ENCODE results near the gene PLA2G15. TPM values are rescaled to one million over a fixed set of nuclear protein-coding genes. Genes with fewer than 3 reads are reported as not detected.
"Not testable (repeated sequence)": the region's sequence is repeated elsewhere in the genome, so short reads cannot be mapped to it uniquely, and the experiment has no call there.

Gene PLA2G15
- total RNA-seq, 1 donor from 2014 or later: 13.6 TPM

GRCh38 chr16:68288252-68288650, 43.1 kb downstream of the PLA2G15 start:
- DNase-seq (ENCODE audit: low read depth, low spot score): no peak
- no peak overlapping the region for H3K27ac Mint-ChIP-seq (ENCODE audit: unreplicated experiment)
- peaks cover 10% of the 10 kb centered on the region for H3K36me3 Mint-ChIP-seq (ENCODE audit: low read depth)
- TF ChIP-seq CTCF (conservative IDR thresholded peaks at IDR 0.05): no peak
- no peak overlapping the region for H3K4me3 Mint-ChIP-seq
- no peaks in the 10 kb centered on the region for H3K9me3 Mint-ChIP-seq
- no peaks in the 10 kb centered on the region for H3K4me1 Mint-ChIP-seq
- H3K27me3 Mint-ChIP-seq (ENCODE audit: low read depth): no peaks in the 10 kb centered on the region

- not testable (repeated sequence) for H3K9me3 Mint-ChIP-seq; DNase-seq (ENCODE audit: low read depth, low spot score); H3K27ac Mint-ChIP-seq (ENCODE audit: unreplicated experiment); H3K4me3 Mint-ChIP-seq; H3K4me1 Mint-ChIP-seq; H3K27me3 Mint-ChIP-seq (ENCODE audit: low read depth)
- H3K36me3 Mint-ChIP-seq (ENCODE audit: low read depth): peaks cover 10% of the 10 kb centered on the region
Measured at GRCh38 chr16:68288796-68289195, 43.6 kb downstream of the PLA2G15 start.

- no peak for TF ChIP-seq CTCF (conservative IDR thresholded peaks at IDR 0.05)
- no peak overlapping the region for H3K4me3 Mint-ChIP-seq
- H3K36me3 Mint-ChIP-seq (ENCODE audit: low read depth): peaks cover 10% of the 10 kb centered on the region
- H3K9me3 Mint-ChIP-seq: no peaks in the 10 kb centered on the region
- DNase-seq (ENCODE audit: low read depth, low spot score): no peak
- no peaks in the 10 kb centered on the region for H3K27me3 Mint-ChIP-seq (ENCODE audit: low read depth)
- no peak overlapping the region for H3K27ac Mint-ChIP-seq (ENCODE audit: unreplicated experiment)
- no peaks in the 10 kb centered on the region for H3K4me1 Mint-ChIP-seq
Measured at GRCh38 chr16:68289202-68289601, 44.0 kb downstream of the PLA2G15 start.

- TF ChIP-seq CTCF (conservative IDR thresholded peaks at IDR 0.05): no peak
- Mint-ChIP-seq H3K9me3 (no peaks in the 10 kb centered on the region), H3K36me3 (ENCODE audit: low read depth) (peaks cover 10% of the 10 kb centered on the region), H3K4me1 (no peaks in the 10 kb centered on the region), H3K4me3 (no peak overlapping the region), H3K27ac (ENCODE audit: unreplicated experiment) (no peak overlapping the region), H3K27me3 (ENCODE audit: low read depth) (no peaks in the 10 kb centered on the region)
- DNase-seq (ENCODE audit: low read depth, low spot score): no peak
Measured at GRCh38 chr16:68289621-68290329, 44.6 kb downstream of the PLA2G15 start.

GRCh38 chr16:68290450-68290849, 45.3 kb downstream of the PLA2G15 start:
- H3K4me3 Mint-ChIP-seq: no peak overlapping the region
- H3K36me3 Mint-ChIP-seq (ENCODE audit: low read depth): peaks cover 10% of the 10 kb centered on the region
- no peaks in the 10 kb centered on the region for H3K4me1 Mint-ChIP-seq
- DNase-seq (ENCODE audit: low read depth, low spot score): no peak
- TF ChIP-seq CTCF (conservative IDR thresholded peaks at IDR 0.05): no peak
- no peaks in the 10 kb centered on the region for H3K27me3 Mint-ChIP-seq (ENCODE audit: low read depth)
- H3K27ac Mint-ChIP-seq (ENCODE audit: unreplicated experiment): no peak overlapping the region
- no peaks in the 10 kb centered on the region for H3K9me3 Mint-ChIP-seq

GRCh38 chr16:68291227-68291626, 46.1 kb downstream of the PLA2G15 start:
- H3K27ac Mint-ChIP-seq (ENCODE audit: unreplicated experiment): no peak overlapping the region
- no peaks in the 10 kb centered on the region for H3K4me1 Mint-ChIP-seq
- H3K27me3 Mint-ChIP-seq (ENCODE audit: low read depth): no peaks in the 10 kb centered on the region
- no peak for DNase-seq (ENCODE audit: low read depth, low spot score)
- no peak for TF ChIP-seq CTCF (conservative IDR thresholded peaks at IDR 0.05)
- H3K4me3 Mint-ChIP-seq: no peak overlapping the region
- peaks cover 10% of the 10 kb centered on the region for H3K36me3 Mint-ChIP-seq (ENCODE audit: low read depth)
- no peaks in the 10 kb centered on the region for H3K9me3 Mint-ChIP-seq

Measured in neural crest cell (in vitro differentiated cells).